IMR-90 (cell line): Measurements from ENCODE around the gene ATP8B3. TPM values are rescaled to one million over a fixed set of nuclear protein-coding genes. Genes with fewer than 3 reads are reported as not detected.

Experiments used
- ATAC-seq: fragments of 200-7000 bp; cut with Tn5 transposase; 2 replicates; pipeline ENCODE4 v1.9.1; 2020; ENCODE audit warnings: low read depth, mild to moderate bottlenecking, moderate library complexity
- BruUV-seq: library from RNA; stranded (reverse); fragments of 400-500 nt; replicated peaks from 2 replicates; lab custom pipeline; 2021; lab: Mats Ljungman, UMichigan
- CTCF ChIA-PET: fragments of 300-600 bp; formaldehyde crosslinking; extraction: SDS; loops from one replicate; lab custom pipeline; 2021; ENCODE audit warnings: antibody characterized with exemption; lab: Yijun Ruan, JAX
- POLR2A ChIA-PET: fragments of 300-600 bp; sonication (Branson Sonifier 250); formaldehyde crosslinking; loops from one replicate; lab custom pipeline; 2022; ENCODE audit warnings: antibody characterized with exemption; ENCODE audit not compliant: unreplicated experiment; lab: Charles Lee
- DNase-seq: peaks from one replicate; pipeline ENCODE4 v3.0.0; 2013
- H2AFZ ChIP-seq: replicated peaks from 2 replicates; pipeline ENCODE3; 2013; ENCODE audit warnings: low read length, mild to moderate bottlenecking; ENCODE audit not compliant: poor library complexity
- H2AK5ac ChIP-seq: 2 replicates; pipeline ENCODE4 v1.6.1; 2013; ENCODE audit warnings: low read depth, low read length, inconsistent platforms
- H2AK9ac ChIP-seq: replicated peaks from 2 replicates; pipeline ENCODE3; 2013; ENCODE audit warnings: mild to moderate bottlenecking, low read depth, low read length, moderate library complexity; ENCODE audit not compliant: poor library complexity
- H2BK120ac ChIP-seq: 2 replicates; pipeline ENCODE4 v1.6.1; 2013; ENCODE audit warnings: low read depth, low read length, inconsistent platforms
- H2BK15ac ChIP-seq: 3 replicates; pipeline ENCODE4 v1.6.1; 2013; ENCODE audit warnings: low read depth, low read length, inconsistent platforms
- H2BK20ac ChIP-seq: 2 replicates; pipeline ENCODE4 v1.6.1; 2013; ENCODE audit warnings: low read depth, mild to moderate bottlenecking, inconsistent platforms, low read length, moderate library complexity
- H2BK5ac ChIP-seq: 2 replicates; pipeline ENCODE4 v1.6.1; 2013; ENCODE audit warnings: mild to moderate bottlenecking, low read depth, low read length, inconsistent platforms; ENCODE audit not compliant: poor library complexity, severe bottlenecking
- H3K14ac ChIP-seq: replicated peaks from 2 replicates; pipeline ENCODE4 v1.6.1; 2013; ENCODE audit warnings: low read depth, low read length, inconsistent platforms
- H3K18ac ChIP-seq: 2 replicates; pipeline ENCODE4 v1.6.1; 2013; ENCODE audit warnings: low read depth, low read length, control low read depth
- H3K23ac ChIP-seq: 2 replicates; pipeline ENCODE4 v1.6.1; 2013; ENCODE audit warnings: low read depth, low read length, inconsistent platforms
- H3K27ac ChIP-seq: 2 replicates; pipeline ENCODE4 v1.5.1; 2013; ENCODE audit warnings: mild to moderate bottlenecking, control low read depth, low read length; ENCODE audit not compliant: insufficient read depth
- H3K27me3 ChIP-seq: 2 replicates; pipeline ENCODE4 v1.6.1; 2013; ENCODE audit warnings: low read length; ENCODE audit not compliant: control insufficient read depth, insufficient read depth
- H3K36me3 ChIP-seq: 2 replicates; pipeline ENCODE4 v1.6.1; 2013; ENCODE audit warnings: low read length, mixed read lengths; ENCODE audit not compliant: control insufficient read depth, insufficient read depth
- H3K4ac ChIP-seq: 2 replicates; pipeline ENCODE4 v1.6.1; 2013; ENCODE audit warnings: low read depth, low read length, inconsistent platforms
- H3K4me1 ChIP-seq: 2 replicates; pipeline ENCODE4 v1.6.1; 2013; ENCODE audit warnings: low read length, mixed read lengths; ENCODE audit not compliant: control insufficient read depth, insufficient read depth
- H3K4me2 ChIP-seq: 2 replicates; pipeline ENCODE4 v1.6.1; 2013; ENCODE audit warnings: low read depth, mild to moderate bottlenecking, control low read depth, low read length, moderate library complexity
- H3K4me3 ChIP-seq: 2 replicates; pipeline ENCODE4 v1.5.1; 2013; ENCODE audit warnings: low read depth, mild to moderate bottlenecking, control low read depth, low read length, moderate library complexity; ENCODE audit not compliant: insufficient read depth
- H3K56ac ChIP-seq: 2 replicates; pipeline ENCODE4 v1.6.1; 2013; ENCODE audit warnings: low read length, inconsistent platforms; ENCODE audit not compliant: insufficient read depth; ENCODE audit errors: extremely low read depth
- H3K79me1 ChIP-seq, 2 experiments: 2 replicates each; pipeline ENCODE4 v1.6.1; 2013; ENCODE audit warnings: low read length in 2 of 2, inconsistent platforms in 1 of 2, low read depth in 1 of 2
- H3K9ac ChIP-seq: 2 replicates; pipeline ENCODE4 v1.6.1; 2013; ENCODE audit warnings: low read depth, low read length, control low read depth
- H3K9me1 ChIP-seq: 2 replicates; pipeline ENCODE4 v1.6.1; 2013; ENCODE audit warnings: low read length, inconsistent platforms; ENCODE audit not compliant: insufficient read depth
- H3K9me3 ChIP-seq: 2 replicates; pipeline ENCODE4 v1.6.1; 2013; ENCODE audit warnings: low read length; ENCODE audit not compliant: control insufficient read depth, insufficient read depth
- H4K20me1 ChIP-seq: 2 replicates; pipeline ENCODE4 v1.6.1; 2013; ENCODE audit warnings: low read length, inconsistent platforms; ENCODE audit not compliant: insufficient read depth
- H4K5ac ChIP-seq: 2 replicates; pipeline ENCODE4 v1.6.1; 2013; ENCODE audit warnings: mild to moderate bottlenecking, low read depth, low read length, control low read depth
- H4K8ac ChIP-seq, 2 experiments: 2 replicates each; pipeline ENCODE4 v1.6.1; 2013; ENCODE audit warnings: low read depth in 2 of 2, low read length in 2 of 2, control low read depth in 1 of 2, inconsistent platforms in 1 of 2
- H4K91ac ChIP-seq: 2 replicates; pipeline ENCODE4 v1.6.1; 2013; ENCODE audit warnings: low read depth, low read length, inconsistent platforms; ENCODE audit not compliant: insufficient read depth
- BHLHE40 ChIP-seq: fragments of 150-350 bp; IDR thresholded peaks from 2 replicates; pipeline ENCODE4 v1.6.1; 2016; ENCODE audit warnings: mild to moderate bottlenecking, low read depth, low read length
- CEBPB ChIP-seq: IDR thresholded peaks from 2 replicates; pipeline ENCODE4 v1.6.1; 2012; ENCODE audit warnings: low read depth, low read length, improper control_type of control experiment
- CTCF ChIP-seq: conservative IDR thresholded peaks from 2 replicates; pipeline ENCODE4 v1.5.1; 2012; ENCODE audit warnings: mild to moderate bottlenecking, low read depth, low read length, improper control_type of control experiment
- FOS ChIP-seq: fragments of 150-350 bp; IDR thresholded peaks from 2 replicates; pipeline ENCODE4 v1.6.1; 2016; ENCODE audit warnings: low read depth, low read length
- MAFK ChIP-seq: IDR thresholded peaks from 2 replicates; pipeline ENCODE4 v1.6.1; 2012; ENCODE audit warnings: low read depth, low read length, improper control_type of control experiment
- MAZ ChIP-seq: IDR thresholded peaks from 2 replicates; pipeline ENCODE4 v1.6.1; 2012; ENCODE audit warnings: low read depth, mild to moderate bottlenecking, low read length, improper control_type of control experiment, moderate library complexity, borderline replicate concordance
- MXI1 ChIP-seq: IDR thresholded peaks from 2 replicates; pipeline ENCODE4 v1.6.1; 2012; ENCODE audit warnings: low read depth, mild to moderate bottlenecking, low read length, moderate library complexity, borderline replicate concordance
- POLR2A ChIP-seq: IDR thresholded peaks from 2 replicates; pipeline ENCODE4 v1.6.1; 2012; ENCODE audit warnings: mild to moderate bottlenecking, low read depth, low read length
- RCOR1 ChIP-seq: IDR thresholded peaks from 2 replicates; pipeline ENCODE4 v1.6.1; 2012; ENCODE audit warnings: mild to moderate bottlenecking, low read length, improper control_type of control experiment; ENCODE audit not compliant: insufficient replicate concordance
- RFX5 ChIP-seq: IDR thresholded peaks from 2 replicates; pipeline ENCODE4 v1.8.0; 2012; ENCODE audit warnings: low read depth, mild to moderate bottlenecking, low read length, moderate library complexity
- SMC3 ChIP-seq: fragments of 150-350 bp; IDR thresholded peaks from 2 replicates; pipeline ENCODE4 v1.6.1; 2016; ENCODE audit warnings: low read depth, mild to moderate bottlenecking, antibody characterized with exemption, low read length, moderate library complexity
- USF2 ChIP-seq: fragments of 150-350 bp; IDR thresholded peaks from 2 replicates; pipeline ENCODE4 v1.6.1; 2017; ENCODE audit warnings: mild to moderate bottlenecking, antibody characterized with exemption, low read length, low read depth
- WGBS, 2 experiments: methylation state at CpG; one replicate each; pipeline versions ENCODE4 v1.1.5 to v1.1.7; 2013; ENCODE audit warnings: missing lambda C conversion rate in 2 of 2; ENCODE audit not compliant: insufficient read length in 1 of 2; ENCODE audit errors: extremely low coverage in 2 of 2; 5-methylcytosine and 5-hydroxymethylcytosine counted together
- dilution Hi-C: fragments of 300-500 bp; cut with HindIII; formaldehyde crosslinking; loops from one replicate; pipeline ENCODE4 v1.14.3; 2018; ENCODE audit warnings: low sequenced_read_pairs; ENCODE audit not compliant: unreplicated experiment
- in situ Hi-C: fragments of 300-500 bp; cut with MboI; formaldehyde crosslinking; loops from 3 replicates; pipeline ENCODE4 v1.14.3; 2019; ENCODE audit warnings: low sequenced_read_pairs, inconsistent platforms, mixed read lengths
- intact Hi-C: fragments of 100-400 bp; cut with micrococcal nuclease; formaldehyde crosslinking; loops from 2 replicates; pipeline ENCODE4 v1.10.0; 2022
- polyA plus RNA-seq, 3 experiments: library from polyadenylated mRNA; depleted of rRNA; stranded (reverse); fragments of >200 nt; gene quantifications; 2 replicates each; pipeline ENCODE4 v1.2.3, GENCODE V29; 2012; ENCODE audit warnings: low replicate concordance in 1 of 3
- total RNA-seq: library from RNA; depleted of rRNA; stranded (reverse); fragments of >200 nt; gene quantifications from 2 replicates; pipeline ENCODE4 v1.2.3, GENCODE V29; 2012

The ATP8B3 gene
- total and polyA plus RNA-seq, 2 of the 4 experiments (the other 2 are of a cell fraction): 1.6 to 8.1 TPM

DNA sequence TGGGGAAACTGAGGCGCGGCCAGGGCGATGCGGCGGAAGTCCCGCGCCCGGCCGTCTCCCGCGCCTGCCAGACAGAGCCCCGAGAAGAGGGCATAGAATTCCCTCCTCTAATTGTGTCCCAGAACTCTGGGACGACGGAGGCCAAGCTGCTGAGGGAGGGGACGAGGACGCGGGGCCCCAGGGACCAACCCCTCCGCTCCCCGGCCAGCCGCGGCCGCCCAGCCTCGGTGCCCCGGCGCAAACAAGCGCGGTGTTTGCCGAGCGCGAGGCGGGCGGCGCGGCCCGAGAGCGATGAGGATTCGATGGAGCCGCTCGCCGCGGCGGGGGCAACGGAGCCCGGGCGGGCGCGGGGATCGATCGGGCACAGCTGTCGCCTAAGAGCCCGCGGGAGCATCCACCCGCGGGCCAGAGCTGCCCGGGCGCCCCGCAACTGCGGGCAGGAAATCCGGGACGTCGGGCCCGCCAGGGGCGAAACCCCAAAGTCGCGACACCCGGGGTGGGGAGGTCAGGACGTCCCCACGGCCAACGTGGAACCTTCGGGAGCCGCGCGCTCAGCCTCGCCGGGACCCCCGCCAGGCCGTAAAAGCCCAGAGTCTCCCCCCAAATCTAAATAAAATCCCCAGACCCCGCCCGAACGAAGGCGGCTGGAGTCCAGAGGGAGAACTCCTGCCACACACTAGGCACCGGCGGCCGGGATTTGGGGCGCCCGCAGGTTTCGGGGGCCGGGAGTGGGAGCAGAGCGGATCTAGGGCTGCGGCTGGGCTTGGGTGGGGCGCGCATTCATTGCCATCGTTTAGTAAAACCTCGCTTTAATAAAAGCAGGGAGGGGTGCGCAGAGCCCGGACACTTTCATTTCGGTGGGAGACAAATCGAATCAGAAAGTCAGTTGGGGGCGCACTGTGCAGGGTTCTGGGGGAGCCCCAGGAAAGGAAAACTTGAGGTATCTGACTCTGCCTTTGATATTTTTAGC, 62.4 kb downstream of the ATP8B3 start:
- Histone ChIP-seq H3K36me3 (no peaks in the 10 kb centered on the region), H3K27me3 (peaks cover 69% of the 10 kb centered on the region), H2BK15ac (no peak overlapping the region), H2AK5ac (no peak overlapping the region), H3K4me3 (no peak overlapping the region), H3K79me1 (no peaks in the 10 kb centered on the region), H3K9me1 (peaks cover 6% of the 10 kb centered on the region), H3K56ac (no peak overlapping the region), H2AK9ac (peak overlapping the region; percentile 28), H2BK120ac (no peak overlapping the region), H3K4ac (no peak overlapping the region), H4K20me1 (peaks cover 6% of the 10 kb centered on the region), H3K14ac (no peak overlapping the region), H3K9ac (no peak overlapping the region), H2BK20ac (no peak overlapping the region), H3K27ac (no peak overlapping the region), H2BK5ac (no peak overlapping the region), H3K4me1 (peaks cover 12% of the 10 kb centered on the region), H4K91ac (no peak overlapping the region), H3K23ac (no peak overlapping the region), H3K18ac (no peak overlapping the region), H3K4me2 (no peak overlapping the region), H3K9me3 (no peaks in the 10 kb centered on the region), H2AFZ (peak overlapping the region; percentile 51), H4K5ac (no peak overlapping the region), H4K8ac (no peak overlapping the region)
- ChIA-PET CTCF (no interaction called here), POLR2A (no interaction called here)
- no TSS peak for BruUV-seq
- dilution Hi-C loops (no loop called here), intact Hi-C loops (no loop called here), in situ Hi-C loops (no loop called here)
- TF ChIP-seq CTCF: no peak
- no peak for TF ChIP-seq BHLHE40
- TF ChIP-seq MAZ: no peak
- TF ChIP-seq MXI1: no peak
- TF ChIP-seq CEBPB: no peak
- no peak for TF ChIP-seq USF2
- no peak for TF ChIP-seq RFX5
- TF ChIP-seq MAFK: no peak
- TF ChIP-seq POLR2A: no peak
- TF ChIP-seq SMC3: no peak
- TF ChIP-seq FOS: no peak
- TF ChIP-seq RCOR1: no peak
- 5% methylated on average over 18 of the region's 99 CpGs; no CpG with 5 or more reads in 1 of the 2 experiments for WGBS, 2 experiments
- no peak for DNase-seq
- ATAC-seq: no peak
